ENCODE measurements around the gene PDE9A.

The PDE9A gene

DNA sequence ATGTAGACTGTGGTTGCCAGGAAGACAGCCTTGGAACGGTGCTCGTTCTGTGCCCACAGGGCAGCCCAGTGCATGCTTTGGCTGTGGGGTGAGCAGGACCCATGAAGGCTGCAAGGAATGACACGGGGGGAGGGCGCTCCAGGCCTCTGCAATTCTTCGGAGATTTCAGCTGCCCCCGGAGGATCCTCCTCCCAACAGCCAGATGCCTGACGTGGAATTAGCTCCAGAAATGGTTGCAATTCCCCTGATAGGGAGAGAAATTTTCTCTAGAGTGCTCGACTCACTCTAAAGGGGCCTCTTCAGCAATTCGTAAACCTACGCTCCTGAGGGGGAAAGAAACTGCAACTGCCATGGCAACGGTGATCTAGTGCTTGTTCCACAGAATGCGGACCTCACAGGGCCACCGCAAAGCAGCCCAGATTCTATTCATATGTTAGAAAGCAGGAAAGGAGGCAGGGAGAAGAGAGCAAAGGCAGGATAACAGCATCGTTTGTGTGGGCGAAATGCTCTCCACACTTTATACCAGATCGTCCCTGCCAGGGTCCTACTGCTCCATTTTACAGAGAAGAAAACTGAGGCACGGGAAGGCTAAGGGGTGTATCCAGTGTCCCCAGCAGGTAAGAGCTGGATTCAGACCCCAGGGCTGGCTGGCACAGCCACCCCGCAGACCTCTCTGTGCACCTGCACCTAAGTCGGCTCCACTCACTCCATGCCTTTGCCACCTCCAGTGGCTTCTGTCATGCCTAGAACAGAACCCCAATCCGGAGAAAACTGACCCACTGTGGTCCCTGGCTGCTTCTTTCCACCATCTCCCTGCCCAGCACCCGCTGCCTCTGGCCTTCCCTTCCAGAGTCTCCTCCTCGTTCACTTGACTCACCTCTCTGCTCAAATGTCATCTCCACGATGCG, 11.9 kb upstream of the PDE9A start:
- in situ Hi-C loops (cut with HindIII; ENCODE audit: low sequenced_read_pairs), result no loop called here

DNA sequence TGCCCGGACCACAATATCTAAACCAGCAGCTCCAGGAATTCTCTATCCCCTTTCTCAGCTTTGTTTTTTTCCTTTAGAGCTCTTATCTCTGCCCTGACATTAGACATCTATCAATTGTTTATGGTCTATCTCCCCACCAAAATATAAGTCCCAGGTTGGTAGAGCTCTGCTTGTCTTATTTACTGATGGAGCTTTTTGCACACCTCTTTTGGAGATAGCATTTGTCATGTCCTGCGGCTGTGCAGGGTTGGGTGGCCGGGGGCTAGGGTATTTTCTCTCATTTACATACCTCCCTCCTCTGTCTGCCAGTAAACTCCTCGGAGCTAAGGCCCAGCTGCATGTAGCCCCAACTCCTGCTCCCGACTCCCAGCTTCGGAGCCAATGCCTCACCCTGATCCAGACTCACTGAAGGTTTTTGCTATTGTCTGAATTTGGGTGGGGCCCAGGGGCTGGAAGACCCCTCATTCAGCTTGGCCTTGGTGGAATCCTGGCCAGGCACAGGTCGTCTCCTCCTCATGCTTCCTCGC, 11.1 kb upstream of the PDE9A start:
- in situ Hi-C loops (cut with HindIII; ENCODE audit: low sequenced_read_pairs), result no loop called here

DNA sequence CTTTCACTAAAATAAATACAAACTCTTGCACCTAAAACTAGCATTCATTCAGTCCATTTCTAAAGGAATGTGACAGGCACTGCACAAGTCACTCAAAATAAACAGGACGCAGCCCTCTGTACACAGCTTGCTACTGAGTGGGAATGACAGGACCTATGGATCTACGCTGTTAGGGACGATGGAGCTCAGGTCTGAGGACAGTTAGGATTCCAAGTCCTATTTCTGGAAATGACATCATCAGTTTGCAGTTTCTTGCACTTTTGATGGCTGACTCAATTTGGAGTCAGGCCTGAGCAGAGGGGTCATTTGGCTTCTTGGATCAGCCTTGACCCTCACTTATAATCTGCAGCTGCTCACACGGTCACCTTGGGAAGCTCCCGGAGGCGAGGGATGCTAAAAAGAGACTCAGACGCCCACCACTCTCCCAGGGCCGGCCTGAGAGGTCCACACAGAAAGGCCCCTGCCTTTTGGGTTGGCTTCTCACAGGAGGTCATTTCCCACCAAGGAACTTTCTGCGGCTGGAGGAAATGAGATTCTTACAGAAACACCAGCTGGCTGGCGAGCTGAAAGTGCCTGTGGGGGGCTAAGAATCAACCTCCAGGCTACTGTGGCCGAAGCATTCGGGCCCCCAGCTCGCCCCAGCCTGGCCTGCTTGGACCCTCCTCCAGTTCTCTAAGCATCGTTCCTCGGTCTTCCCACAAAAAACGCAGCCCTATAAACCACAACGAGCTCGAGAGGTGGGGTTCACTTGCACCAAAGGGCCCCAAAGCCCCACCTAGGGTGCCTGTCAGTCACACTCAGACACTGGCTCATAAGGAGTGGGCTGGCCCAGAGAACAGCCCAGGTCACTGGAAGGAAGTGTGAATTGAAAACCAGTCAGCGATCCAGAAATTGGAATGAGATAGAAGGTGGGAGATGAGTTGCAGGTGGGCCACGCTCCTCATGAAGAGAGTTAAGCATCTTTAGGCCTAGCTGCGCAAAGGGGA, 8.9 kb upstream of the PDE9A start:
- in situ Hi-C loops (cut with HindIII; ENCODE audit: low sequenced_read_pairs), result no loop called here

DNA sequence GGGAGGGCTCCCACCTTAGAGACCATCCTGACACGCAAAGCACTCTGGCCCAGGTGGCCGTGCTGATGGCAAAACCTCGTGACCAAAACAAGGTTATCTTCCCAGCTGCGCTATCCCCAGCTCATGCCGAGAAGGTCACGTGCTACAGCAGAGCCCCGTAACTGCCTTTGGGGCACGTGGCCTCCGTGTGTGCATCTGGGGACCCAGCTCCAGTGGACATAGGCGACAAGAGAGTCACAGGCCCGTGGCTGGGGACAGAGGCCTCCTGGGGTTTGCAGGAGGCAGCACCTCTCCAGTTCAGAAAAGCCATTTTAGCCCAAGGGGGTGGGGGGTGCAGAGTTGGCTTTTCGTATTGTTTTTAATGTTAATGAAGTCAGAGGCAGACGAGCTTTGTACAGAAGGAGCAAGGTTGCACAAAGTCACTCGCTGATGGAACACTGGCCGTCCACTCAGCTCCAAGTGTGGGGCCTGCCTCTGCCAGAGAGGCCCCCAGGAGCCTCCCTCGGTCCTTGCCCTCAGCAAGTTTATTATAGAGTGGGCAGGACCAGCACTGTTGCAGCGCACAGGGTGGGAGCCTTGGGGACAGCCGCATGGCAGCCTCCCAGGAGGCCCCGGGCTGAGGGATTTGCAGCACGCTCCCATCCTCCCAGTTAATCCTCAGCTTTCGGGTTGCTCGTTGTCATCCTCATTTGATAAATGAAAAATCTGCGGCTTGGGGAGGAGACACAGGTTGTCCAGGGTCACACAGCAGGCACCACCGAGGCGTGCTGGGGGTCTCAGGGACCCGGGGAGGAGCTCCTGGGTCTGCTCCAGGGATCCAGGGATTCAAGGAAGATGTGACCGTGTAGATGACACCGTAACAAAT, 8.0 kb upstream of the PDE9A start:
- in situ Hi-C loops (cut with HindIII; ENCODE audit: low sequenced_read_pairs), result no loop called here

DNA sequence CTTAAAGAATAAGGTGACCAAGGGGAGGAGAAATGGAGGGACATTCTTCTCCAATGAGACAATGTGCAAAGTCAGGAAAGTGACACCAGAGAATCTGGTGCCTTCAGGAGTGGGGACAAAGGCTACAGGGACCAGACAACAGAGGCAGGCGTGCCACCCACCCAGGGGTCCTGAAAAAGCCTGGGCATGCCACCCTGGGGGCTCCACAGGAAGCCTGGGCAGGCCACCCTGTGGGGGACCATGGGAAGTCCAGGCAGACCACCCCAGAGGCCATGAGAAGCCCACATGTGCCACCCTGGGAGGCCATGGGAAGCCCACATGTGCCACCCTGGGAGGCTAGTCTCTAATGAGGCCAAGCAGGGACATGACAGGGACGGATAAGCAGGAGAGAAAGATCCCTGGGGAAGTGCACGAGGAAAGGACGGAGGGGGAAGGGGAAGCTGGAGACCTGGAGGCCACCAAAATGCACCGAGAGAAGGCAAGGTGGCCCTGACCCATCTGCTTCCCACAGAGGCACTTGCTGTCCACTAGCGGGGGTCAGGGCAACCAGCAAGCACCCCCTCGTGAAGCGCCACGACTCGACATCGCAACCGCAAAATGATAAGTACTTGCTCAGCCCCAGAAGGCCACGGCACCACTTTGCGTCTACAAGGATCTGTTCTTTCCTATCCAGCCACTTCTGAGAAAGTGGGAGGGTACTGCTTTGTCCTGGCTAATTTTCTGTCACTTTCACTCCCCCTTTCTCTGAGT, 7.2 kb upstream of the PDE9A start:
- in situ Hi-C loops (cut with HindIII; ENCODE audit: low sequenced_read_pairs), result no loop called here

DNA sequence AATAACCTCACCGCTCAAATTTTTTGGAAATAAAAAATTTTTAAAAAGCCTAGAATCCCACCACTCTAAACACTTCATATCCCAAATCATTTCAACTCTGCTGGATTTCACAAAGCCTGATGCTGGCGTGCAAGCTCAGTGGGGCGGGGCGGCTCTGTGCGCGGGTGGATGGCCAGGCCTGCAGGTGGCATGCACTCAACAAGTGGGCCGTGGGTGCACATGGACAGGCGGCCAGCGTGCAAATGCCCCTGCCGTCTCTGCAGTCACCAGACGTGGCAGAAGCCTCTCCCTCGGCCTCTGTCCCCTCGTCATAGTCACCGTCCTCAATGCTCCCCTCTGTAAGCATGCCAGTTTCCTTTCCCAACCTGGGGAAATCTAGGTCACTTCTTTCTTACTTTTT, 6.6 kb upstream of the PDE9A start:
- in situ Hi-C loops (cut with HindIII; ENCODE audit: low sequenced_read_pairs), result no loop called here

DNA sequence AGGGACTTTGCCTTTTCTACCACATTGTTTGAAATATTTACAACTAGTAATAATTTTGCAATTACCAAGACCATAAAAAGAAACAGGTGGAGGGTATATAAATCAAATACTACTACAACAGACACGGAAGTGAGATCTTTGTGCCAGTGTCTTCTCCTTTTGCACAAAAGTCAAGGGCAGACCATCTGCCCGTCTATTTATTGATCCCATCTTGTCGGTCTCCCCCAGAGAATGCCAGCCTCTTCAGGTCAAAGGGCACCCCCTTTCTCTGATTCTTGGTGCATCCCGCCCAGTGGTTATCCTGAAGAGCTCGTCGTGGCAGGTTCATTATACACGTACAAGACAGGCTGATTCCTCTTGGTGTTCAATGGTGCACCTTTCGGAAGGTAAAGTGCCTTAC, 4.8 kb upstream of the PDE9A start:
- in situ Hi-C loops (cut with HindIII; ENCODE audit: low sequenced_read_pairs), result no loop called here

DNA sequence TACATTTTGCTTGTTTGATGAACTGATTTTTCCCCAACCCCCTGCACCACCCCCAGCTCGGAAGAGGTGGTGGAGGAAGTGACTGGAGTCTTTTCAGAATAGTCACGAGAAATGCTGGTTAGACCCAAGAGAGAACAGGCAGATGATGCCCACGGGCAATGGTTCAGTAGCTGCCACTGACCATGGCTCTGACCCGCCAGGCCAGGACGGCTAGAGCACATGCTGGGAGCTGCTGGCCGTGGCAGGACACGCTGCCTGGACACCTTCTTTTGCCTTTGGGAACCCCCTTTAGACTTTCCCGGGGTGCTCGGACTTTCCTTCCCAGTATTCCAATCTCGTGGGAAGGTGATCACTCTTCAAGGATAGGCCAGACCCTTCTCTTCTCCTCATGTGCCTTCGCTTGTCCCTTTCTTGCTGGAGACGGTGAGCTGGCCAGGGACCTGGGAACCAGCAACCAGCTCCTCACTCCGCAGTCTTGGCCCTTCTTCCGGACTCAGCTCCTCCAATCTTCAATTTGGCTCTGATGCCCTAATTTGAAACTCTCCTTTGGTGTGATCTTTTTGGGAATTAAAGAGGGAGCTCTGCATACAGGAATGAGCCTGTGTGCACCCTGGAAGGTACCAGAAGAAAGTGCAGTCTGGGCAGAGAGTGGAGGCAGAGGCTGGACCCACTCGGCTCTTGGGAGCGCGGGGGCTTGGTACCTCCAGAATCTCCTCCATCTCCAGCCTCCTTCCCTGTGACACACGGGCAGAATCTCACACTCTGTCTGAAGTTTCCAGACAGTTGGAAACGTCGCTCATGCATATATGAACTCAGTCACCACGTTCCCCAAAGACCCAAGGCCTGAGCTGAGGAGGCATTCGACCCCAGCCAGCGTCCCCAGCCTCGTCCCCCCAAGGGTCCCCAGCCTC, 4.0 kb upstream of the PDE9A start:
- in situ Hi-C loops (cut with HindIII; ENCODE audit: low sequenced_read_pairs), result no loop called here

DNA sequence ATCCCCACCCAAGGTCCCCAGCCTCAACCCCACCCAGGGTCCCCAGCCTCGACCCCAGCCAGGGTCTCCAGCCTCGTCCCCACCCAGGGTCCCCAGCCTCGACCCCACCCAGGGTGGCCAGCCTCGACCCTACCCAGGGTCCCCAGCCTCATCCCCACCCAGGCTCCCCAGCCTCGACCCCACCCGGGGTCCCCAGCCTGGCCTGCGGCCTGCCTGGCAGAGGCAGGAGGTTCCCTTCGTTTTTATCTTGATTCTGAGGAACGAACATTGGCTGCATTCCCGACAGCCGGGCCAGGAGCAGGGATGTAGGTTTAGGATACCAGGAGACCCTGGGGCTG, 3.4 kb upstream of the PDE9A start:
- in situ Hi-C loops (cut with HindIII; ENCODE audit: low sequenced_read_pairs), result no loop called here

DNA sequence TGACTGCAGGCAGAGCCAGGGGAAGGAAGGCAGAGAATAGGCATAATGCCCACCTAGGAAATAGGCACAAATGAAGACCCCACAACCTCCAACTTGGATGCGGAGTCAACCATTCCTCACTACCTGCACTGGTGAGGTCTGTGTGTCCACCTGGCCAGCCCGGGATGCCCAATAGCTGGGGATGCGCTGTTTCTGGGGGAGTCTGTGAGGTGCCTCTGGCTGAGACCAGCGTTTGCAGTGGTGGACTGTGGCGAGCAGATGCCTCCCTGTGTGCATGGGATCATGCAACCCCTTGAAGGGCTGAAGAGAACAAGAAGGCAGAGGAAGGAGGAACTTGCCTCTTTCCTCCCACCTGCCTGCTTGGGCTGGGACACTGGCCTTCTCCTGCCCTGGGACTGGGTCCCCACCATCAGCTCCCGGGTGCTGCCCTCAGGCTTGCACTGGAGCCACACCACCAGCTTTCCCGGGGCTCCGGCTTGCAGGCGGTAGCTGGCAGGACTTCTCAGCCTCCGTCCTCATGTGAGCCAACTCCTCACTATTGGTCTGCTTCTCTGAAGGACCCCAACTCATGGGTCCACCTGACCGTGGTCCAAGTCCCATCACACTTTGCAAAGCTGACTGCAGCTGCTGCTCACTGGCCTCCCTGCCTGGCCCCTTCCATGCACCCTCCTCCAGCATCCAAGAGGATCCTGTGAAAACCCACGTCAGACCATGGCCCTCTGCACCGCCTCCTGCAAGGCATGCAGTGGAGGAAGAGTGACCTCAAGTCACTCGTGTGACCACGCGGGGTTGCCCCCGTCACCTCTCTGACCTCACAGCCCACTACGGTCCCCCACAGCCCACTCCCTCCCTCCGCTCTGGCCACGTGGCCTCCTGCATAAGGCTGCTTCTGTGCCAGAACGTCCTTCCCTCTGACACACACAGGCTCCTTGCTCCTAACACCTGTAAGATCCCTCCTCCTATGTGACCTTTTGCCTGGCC, 2.7 kb upstream of the PDE9A start:
- in situ Hi-C loops (cut with HindIII; ENCODE audit: low sequenced_read_pairs), result no loop called here

DNA sequence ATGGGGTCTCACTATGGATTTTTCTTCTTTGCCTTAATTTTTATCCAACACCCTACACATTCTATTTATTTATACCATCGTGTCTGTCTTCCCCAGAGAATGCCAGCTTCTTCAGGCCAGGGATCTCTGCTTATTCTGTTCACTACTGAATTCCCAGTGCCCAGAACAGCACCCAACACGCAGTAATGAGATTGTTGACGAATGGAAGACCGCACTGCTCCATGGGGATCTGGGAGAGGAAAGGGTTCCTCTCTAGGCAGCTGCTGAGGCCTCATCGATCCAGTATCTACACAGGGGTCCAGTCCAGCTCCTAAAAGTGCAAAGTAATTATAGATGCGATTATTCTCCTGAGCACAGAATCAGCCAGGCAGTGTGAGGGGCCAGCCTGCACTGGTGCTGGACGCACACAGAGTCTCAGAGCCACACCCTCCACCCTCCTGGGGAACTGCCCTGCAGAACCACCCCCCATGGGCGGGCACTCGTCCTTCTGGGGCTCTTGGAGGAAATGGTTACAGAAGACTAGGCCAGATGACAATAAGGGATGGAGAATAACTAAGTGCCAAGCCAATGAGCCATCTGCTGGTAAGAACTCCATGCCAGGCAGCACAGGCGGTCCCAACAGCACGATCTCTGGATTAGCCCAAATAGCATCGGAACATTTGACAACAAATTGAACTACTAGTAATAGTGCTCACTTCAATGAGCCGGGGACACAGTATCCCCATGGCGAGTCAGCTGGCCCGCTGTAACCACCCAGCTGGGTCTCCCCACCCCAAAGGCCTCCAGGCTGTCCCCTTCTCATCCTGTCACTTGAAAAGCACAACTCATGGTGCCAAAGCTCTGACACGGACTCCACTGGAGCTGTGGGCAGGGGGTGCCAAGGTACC, 1.7 kb upstream of the PDE9A start:
- in situ Hi-C loops (cut with HindIII; ENCODE audit: low sequenced_read_pairs), result no loop called here

DNA sequence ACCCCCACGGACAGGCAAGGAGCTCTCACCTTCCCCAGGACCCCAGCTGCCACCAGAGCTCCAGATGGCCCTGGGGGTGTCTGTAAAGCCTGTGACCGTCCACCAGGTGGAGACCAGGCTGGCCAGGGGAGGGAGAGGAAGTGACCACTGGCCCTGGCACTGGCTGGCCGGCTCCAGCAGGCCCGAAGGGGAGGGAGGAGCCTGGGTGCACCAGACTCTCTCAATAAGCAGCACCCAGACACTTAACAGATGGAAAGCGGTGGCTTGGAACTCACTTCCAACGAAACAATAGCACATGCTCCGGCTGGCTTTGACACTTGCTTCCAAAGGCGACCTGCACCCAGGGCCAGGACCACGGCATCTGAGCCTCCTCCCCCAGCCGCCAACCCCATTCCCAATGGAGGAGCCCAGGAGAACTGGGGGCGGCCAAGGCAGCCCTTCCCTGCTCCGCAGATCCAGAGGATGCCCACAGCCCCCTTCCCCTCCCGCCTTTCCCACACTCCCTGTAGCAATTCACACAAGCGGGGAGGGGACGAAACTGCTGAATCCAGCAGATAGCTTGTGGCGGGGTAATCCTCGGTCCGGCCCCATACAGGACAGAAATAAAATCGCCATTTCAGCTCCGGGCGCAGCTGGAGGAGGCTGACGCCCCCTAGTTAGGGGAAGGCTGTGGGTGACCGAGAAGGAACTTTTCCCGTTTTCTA, 742 bp upstream of the PDE9A start:
- in situ Hi-C loops (cut with HindIII; ENCODE audit: low sequenced_read_pairs), result no loop called here

DNA sequence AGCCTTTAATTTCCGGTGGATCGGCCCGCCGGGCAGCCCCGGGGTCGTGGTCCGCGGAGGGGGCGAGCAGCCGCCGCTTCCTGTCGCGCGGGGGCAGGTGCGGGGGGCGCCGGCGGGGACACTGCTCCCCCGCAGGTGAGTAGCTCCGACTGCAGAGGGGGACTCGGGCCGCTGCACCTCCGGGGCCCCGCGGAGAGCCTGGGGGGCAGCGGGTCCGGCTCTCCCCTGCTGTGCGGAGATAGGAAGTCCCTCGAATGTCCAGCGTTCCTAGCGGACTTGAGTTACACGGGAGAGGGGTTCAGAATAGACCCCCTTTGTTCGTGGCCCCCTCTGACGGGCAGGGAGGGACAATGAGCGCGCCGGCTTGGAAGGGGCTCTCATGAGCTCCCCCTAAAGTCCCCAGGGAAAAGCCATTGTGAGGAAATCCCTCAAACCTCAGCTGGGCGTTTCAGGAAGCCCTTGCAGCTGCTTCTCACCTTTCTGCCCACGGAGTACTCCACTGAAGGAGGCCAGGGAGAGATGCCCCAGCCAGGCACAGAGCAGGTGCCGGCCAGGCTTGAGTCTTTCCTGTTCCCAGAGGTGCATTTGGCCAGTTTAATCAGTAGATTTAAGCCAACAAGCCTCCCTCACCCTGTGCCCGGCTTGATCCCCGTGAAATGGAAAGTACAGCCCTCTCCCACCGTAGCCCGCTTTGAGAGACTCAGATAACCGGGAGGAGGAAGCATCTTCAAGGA, 925 bp downstream of the PDE9A start:
- in situ Hi-C loops (cut with HindIII; ENCODE audit: low sequenced_read_pairs), result no loop called here

DNA sequence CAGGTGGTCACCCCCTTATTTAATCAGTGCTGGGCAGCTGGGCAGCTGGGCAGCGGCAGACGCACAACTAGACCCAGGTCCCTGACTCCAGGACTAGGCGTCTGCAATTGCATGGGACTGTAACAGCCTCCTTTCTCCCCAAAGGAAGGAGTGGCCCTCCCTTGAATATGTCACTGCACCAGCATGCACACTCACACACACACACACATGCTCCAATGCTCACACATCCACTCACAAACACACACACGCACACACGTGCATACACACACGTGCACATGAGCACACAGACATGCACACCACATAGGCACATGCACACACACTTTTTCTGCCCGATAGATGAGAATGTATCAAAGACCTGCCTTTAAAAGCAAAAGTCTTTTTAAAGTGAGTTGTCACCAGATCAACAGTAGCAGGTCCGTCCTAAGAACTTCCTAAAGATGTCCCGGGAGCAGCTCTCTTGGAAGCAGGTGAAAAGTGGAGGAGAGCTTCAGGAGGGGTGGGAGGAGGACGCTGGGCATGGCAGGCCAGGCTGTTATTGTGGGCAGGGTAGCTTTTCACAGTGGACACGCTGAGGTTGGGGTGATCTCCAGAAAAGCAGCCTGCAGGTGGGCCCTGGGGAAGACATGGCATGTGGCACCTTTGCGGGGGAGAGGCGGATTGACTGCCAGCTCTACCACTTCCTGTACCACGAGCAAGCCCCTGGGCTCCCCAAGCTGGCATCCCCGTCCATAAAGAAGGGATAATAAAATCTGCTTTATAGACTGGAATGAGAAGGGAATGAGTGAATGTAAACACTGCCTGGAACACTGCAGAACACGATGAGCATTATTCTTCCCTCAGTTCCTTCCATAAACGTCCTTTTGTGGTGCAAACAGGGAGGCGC, 1.7 kb downstream of the PDE9A start:
- in situ Hi-C loops (cut with HindIII; ENCODE audit: low sequenced_read_pairs), result no loop called here
